SK-N-MC (cell line): Measurements from ENCODE around the gene CEP164.

Experiments used
- EZH2 ChIP-seq: fragments of 200-600 bp; sonication (generic); IDR thresholded peaks from one replicate; pipeline ENCODE4 v1.6.1; 2017; ENCODE audit warnings: antibody characterized with exemption
- FOXP2 ChIP-seq: optimal IDR thresholded peaks from 2 replicates; pipeline ENCODE3; 2011; ENCODE audit warnings: mild to moderate bottlenecking, moderate library complexity; ENCODE audit not compliant: insufficient read depth; ENCODE audit errors: extremely low read length, control extremely low read depth
- POLR2AphosphoS5 ChIP-seq: IDR thresholded peaks from 2 replicates; pipeline ENCODE4 v1.6.1; 2012; ENCODE audit warnings: mild to moderate bottlenecking, low read depth, low read length, borderline replicate concordance

GRCh38 chr11:117459979-117460300, 132.3 kb downstream of the CEP164 start:
- TF ChIP-seq EZH2 (no peak), POLR2AphosphoS5 (no peak), FOXP2 (no peak)
